Panc1 (cell line): ENCODE measurements around the gene MAGEB16. TPM values are rescaled to one million over a fixed set of nuclear protein-coding genes. Genes with fewer than 3 reads are reported as not detected.

Source experiments
- ATAC-seq: fragments of 200-7000 bp; cut with Tn5 transposase; 2 replicates; pipeline ENCODE4 v1.9.1; 2020; ENCODE audit warnings: mild to moderate bottlenecking, moderate library complexity
- BruUV-seq: library from RNA; stranded (reverse); fragments of 400-500 nt; replicated peaks from 2 replicates; lab custom pipeline; 2021; lab: Mats Ljungman, UMichigan
- CTCF ChIA-PET: fragments of 300-600 bp; sonication (Branson Sonifier 250); formaldehyde crosslinking; loops from one replicate; lab custom pipeline; 2022; ENCODE audit warnings: antibody characterized with exemption; lab: Charles Lee
- POLR2A ChIA-PET: fragments of 300-600 bp; sonication (Branson Sonifier 250); formaldehyde crosslinking; loops from one replicate; lab custom pipeline; 2022; ENCODE audit warnings: antibody characterized with exemption; lab: Charles Lee
- DNase-seq: peaks from one replicate; pipeline ENCODE4 v3.0.0-alpha.2; 2010; ENCODE audit warnings: low read depth, low spot score
- H3K27ac ChIP-seq: 2 replicates; pipeline ENCODE4 v1.5.1; 2011; ENCODE audit warnings: mild to moderate bottlenecking, low read length, inconsistent platforms
- H3K27me3 ChIP-seq: fragments of 200-500 bp; sonication (Bioruptor generic); 2 replicates; pipeline ENCODE4 v1.6.0; 2014; ENCODE audit warnings: low read length, inconsistent platforms; ENCODE audit not compliant: control insufficient read depth, insufficient read depth
- H3K36me3 ChIP-seq: fragments of 200-500 bp; sonication (Bioruptor generic); 2 replicates; pipeline ENCODE4 v1.5.1; 2014; ENCODE audit warnings: inconsistent platforms, mild to moderate bottlenecking, low read length, moderate library complexity; ENCODE audit not compliant: control insufficient read depth, insufficient read depth
- H3K4me1 ChIP-seq: 2 replicates; pipeline ENCODE4 v1.5.1; 2011; ENCODE audit warnings: inconsistent platforms, mild to moderate bottlenecking, low read length, moderate library complexity; ENCODE audit not compliant: control insufficient read depth, insufficient read depth
- H3K4me3 ChIP-seq, 2 experiments: 2 replicates each; pipeline ENCODE4 v1.5.1; 2011 to 2012; ENCODE audit warnings: low read depth in 2 of 2, low read length in 2 of 2, mild to moderate bottlenecking in 2 of 2, inconsistent platforms in 1 of 2, moderate library complexity in 1 of 2
- H3K9me3 ChIP-seq: fragments of 200-500 bp; sonication (Bioruptor generic); 2 replicates; pipeline ENCODE4 v1.5.1; 2014; ENCODE audit warnings: low read depth, mild to moderate bottlenecking, inconsistent platforms, low read length, moderate library complexity; ENCODE audit not compliant: control insufficient read depth, insufficient read depth
- CTCF ChIP-seq: fragments of 450-650 bp; IDR thresholded peaks from 2 replicates; pipeline ENCODE4 v1.5.1; 2017; ENCODE audit warnings: mild to moderate bottlenecking
- POLR2AphosphoS5 ChIP-seq: IDR thresholded peaks from 2 replicates; pipeline ENCODE4 v1.6.1; 2012; ENCODE audit warnings: mild to moderate bottlenecking, low read depth, low read length, moderate library complexity
- SIN3A ChIP-seq: IDR thresholded peaks from 2 replicates; pipeline ENCODE4 v1.6.1; 2012; ENCODE audit warnings: low read depth, mild to moderate bottlenecking, low read length, moderate library complexity, borderline replicate concordance; ENCODE audit not compliant: insufficient read depth
- TCF7L2 ChIP-seq: IDR thresholded peaks from 2 replicates; pipeline ENCODE4 v1.6.1; 2011; ENCODE audit warnings: mild to moderate bottlenecking, low read depth, low read length, inconsistent platforms
- in situ Hi-C: cut with HindIII; loops from 2 replicates; pipeline ENCODE4 v1.10.0; 2016; ENCODE audit warnings: low sequenced_read_pairs, low pct_unique_long_range_greater_than_20kb
- intact Hi-C: fragments of 100-400 bp; cut with micrococcal nuclease; formaldehyde crosslinking; loops from one replicate; pipeline ENCODE4 v1.10.0; 2022; ENCODE audit not compliant: unreplicated experiment
- total RNA-seq: library from RNA; stranded (reverse); gene quantifications from one replicate; pipeline ENCODE4 v1.2.1, GENCODE V29; 2021; ENCODE audit not compliant: unreplicated experiment
- TF ChIP-seq, protein P1 (sequence below), 2 experiments: IDR thresholded peaks; 2 replicates each; pipeline ENCODE4 v1.6.1; 2011 to 2012; ENCODE audit warnings: low read depth in 2 of 2, control low read depth in 1 of 2, low read length in 1 of 2, mild to moderate bottlenecking in 1 of 2, moderate library complexity in 1 of 2; ENCODE audit not compliant: insufficient read depth in 1 of 2

MAGEB16 gene
- total RNA-seq, 1 experiment from 2014 or later, result not detected

GRCh38 chrX:35841872-35842271, 43.7 kb downstream of the MAGEB16 start:
- BruUV-seq, result no TSS peak
- no peak for ATAC-seq
- in situ Hi-C loops (no loop called here), intact Hi-C loops (no loop called here)
- no peak overlapping the region for H3K4me3 ChIP-seq
- TF ChIP-seq SIN3A (no peak), CTCF (no peak), TCF7L2 (no peak)
- no peak overlapping the region for H3K27ac ChIP-seq
- ChIA-PET POLR2A (no interaction called here), CTCF (no interaction called here)
- no peaks in the 10 kb centered on the region for H3K4me1 ChIP-seq
- no peaks in the 10 kb centered on the region for H3K36me3 ChIP-seq
- H3K9me3 ChIP-seq, result no peaks in the 10 kb centered on the region
- no peaks in the 10 kb centered on the region for H3K27me3 ChIP-seq
- no peak for DNase-seq

DNA sequence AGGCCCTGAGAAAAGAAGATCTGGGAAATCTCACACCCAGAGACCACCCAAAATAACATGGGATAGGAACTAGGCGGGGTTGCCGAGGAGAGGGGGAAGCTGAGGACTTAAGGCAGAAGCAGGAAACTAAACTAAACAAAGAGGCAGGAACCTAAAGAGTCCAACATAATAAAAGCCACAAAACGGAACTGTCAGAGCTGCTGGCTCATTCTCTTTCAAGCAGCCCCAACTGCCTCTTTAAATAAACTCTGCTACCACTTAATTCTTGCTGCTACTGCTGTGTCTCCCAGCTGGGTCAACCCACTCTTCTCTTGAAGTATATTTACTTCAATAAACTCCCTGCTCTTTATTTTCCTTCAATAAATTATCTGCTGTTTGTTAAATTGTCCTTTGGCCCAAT, 44.5 kb downstream of the MAGEB16 start:
- CTCF ChIA-PET, result no interaction called here
- no TSS peak for BruUV-seq
- POLR2A ChIA-PET, result no interaction called here

More for the DNA sequence above, 44.5 kb downstream of the MAGEB16 start:
- no peak for TF ChIP-seq TCF7L2
- TF ChIP-seq, protein P1, sequence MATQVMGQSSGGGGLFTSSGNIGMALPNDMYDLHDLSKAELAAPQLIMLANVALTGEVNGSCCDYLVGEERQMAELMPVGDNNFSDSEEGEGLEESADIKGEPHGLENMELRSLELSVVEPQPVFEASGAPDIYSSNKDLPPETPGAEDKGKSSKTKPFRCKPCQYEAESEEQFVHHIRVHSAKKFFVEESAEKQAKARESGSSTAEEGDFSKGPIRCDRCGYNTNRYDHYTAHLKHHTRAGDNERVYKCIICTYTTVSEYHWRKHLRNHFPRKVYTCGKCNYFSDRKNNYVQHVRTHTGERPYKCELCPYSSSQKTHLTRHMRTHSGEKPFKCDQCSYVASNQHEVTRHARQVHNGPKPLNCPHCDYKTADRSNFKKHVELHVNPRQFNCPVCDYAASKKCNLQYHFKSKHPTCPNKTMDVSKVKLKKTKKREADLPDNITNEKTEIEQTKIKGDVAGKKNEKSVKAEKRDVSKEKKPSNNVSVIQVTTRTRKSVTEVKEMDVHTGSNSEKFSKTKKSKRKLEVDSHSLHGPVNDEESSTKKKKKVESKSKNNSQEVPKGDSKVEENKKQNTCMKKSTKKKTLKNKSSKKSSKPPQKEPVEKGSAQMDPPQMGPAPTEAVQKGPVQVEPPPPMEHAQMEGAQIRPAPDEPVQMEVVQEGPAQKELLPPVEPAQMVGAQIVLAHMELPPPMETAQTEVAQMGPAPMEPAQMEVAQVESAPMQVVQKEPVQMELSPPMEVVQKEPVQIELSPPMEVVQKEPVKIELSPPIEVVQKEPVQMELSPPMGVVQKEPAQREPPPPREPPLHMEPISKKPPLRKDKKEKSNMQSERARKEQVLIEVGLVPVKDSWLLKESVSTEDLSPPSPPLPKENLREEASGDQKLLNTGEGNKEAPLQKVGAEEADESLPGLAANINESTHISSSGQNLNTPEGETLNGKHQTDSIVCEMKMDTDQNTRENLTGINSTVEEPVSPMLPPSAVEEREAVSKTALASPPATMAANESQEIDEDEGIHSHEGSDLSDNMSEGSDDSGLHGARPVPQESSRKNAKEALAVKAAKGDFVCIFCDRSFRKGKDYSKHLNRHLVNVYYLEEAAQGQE (IDR thresholded peaks at IDR 0.05; ENCODE audit: insufficient read depth in 1 of 2, low read depth in 2 of 2, low read length in 1 of 2), result no peak
- no peak for TF ChIP-seq POLR2AphosphoS5
- TF ChIP-seq CTCF, result no peak
- no peak for TF ChIP-seq SIN3A
- DNase-seq (no peak), ATAC-seq (no peak)
- no peak overlapping the region for H3K4me3 ChIP-seq
- intact Hi-C loops (no loop called here), in situ Hi-C loops (no loop called here)
- H3K27ac ChIP-seq, result no peak overlapping the region
- H3K36me3 ChIP-seq, result no peaks in the 10 kb centered on the region
- no peaks in the 10 kb centered on the region for H3K4me1 ChIP-seq
- no peaks in the 10 kb centered on the region for H3K9me3 ChIP-seq
- no peaks in the 10 kb centered on the region for H3K27me3 ChIP-seq
